AG04450 (cell line): ENCODE results near the gene CFH. TPM values are rescaled to one million over a fixed set of nuclear protein-coding genes. Genes with fewer than 3 reads are reported as not detected.
"Not testable (repeated sequence)": the region's sequence is repeated elsewhere in the genome, so short reads cannot be mapped to it uniquely, and the experiment has no call there.

ENCODE experiments used
- CTCF ChIA-PET: fragments of 300-600, 350-600 bp; formaldehyde crosslinking; extraction: SDS; loops from one replicate; lab custom pipeline; 2022; ENCODE audit warnings: antibody characterized with exemption, inconsistent platforms; lab: Charles Lee
- POLR2A ChIA-PET: fragments of 350-600 bp; formaldehyde crosslinking; extraction: SDS; loops from one replicate; lab custom pipeline; 2021; ENCODE audit warnings: antibody characterized with exemption, inconsistent platforms; lab: Yijun Ruan, JAX
- DNase-seq: peaks from one replicate; pipeline ENCODE4 v3.0.0-alpha.2; 2011; ENCODE audit warnings: low read depth, low spot score
- H3K27ac ChIP-seq: one replicate; pipeline ENCODE4 v1.5.1; 2012; ENCODE audit warnings: low read depth, low read length, control low read depth
- H3K27me3 ChIP-seq: one replicate; pipeline ENCODE4 v1.6.0; 2012; ENCODE audit warnings: low read length; ENCODE audit not compliant: control insufficient read depth, insufficient read depth
- H3K4me3 ChIP-seq: 2 replicates; pipeline ENCODE4 v1.5.1; 2011; ENCODE audit warnings: mild to moderate bottlenecking, low read depth, low read length, control low read depth
- H3K9me3 ChIP-seq: 2 replicates; pipeline ENCODE4 v1.5.1; 2012; ENCODE audit warnings: low read length; ENCODE audit not compliant: control insufficient read depth, insufficient read depth
- CTCF ChIP-seq: IDR thresholded peaks from 2 replicates; pipeline ENCODE4 v1.5.1; 2011; ENCODE audit warnings: low read depth, low read length, control low read depth, inconsistent platforms
- polyA plus RNA-seq: library from polyadenylated mRNA; depleted of rRNA; stranded (reverse); fragments of >200 nt; gene quantifications from 2 replicates; pipeline ENCODE4 v1.2.3, GENCODE V29; 2011

The CFH gene
- polyA plus RNA-seq, 1 experiment: 37.8 TPM

DNA sequence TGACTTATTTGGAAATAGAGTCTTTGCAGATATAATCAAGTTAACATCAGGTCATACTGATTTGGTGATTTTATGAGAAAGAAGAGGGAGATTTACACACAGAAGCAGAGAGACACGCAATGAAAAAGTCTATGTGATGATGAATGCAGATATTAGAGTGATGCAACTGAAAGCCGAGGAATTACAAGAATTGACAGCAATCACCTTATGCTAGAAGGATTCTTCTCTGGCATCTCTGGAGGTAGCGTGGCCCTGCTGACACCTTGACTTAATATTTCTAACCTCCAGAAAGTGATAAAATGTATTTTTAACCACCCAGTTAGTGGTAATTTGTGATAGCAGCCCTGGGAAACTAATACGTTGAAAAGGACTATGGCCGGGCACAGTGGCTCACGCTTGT, 14.2 kb upstream of the CFH start:
- no peaks in the 10 kb centered on the region for H3K9me3 ChIP-seq
- no peak for TF ChIP-seq CTCF
- ChIA-PET CTCF (interaction anchor here (1.2 kb wide), 1 partner anchor 282 kb away, joined by 9 read pairs; no protein-coding TSS in a partner anchor), POLR2A (no interaction called here)
- H3K27ac ChIP-seq: no peak overlapping the region
- H3K4me3 ChIP-seq: no peak overlapping the region
- H3K27me3 ChIP-seq: no peaks in the 10 kb centered on the region
- DNase-seq: no peak

GRCh38 chr1:196638466-196638865, 13.4 kb upstream of the CFH start:
- no peak for TF ChIP-seq CTCF
- CTCF ChIA-PET: interaction anchor here (0.6 to 1.2 kb wide), 2 partner anchors 283 to 665 kb away, joined by 4 to 9 read pairs; no protein-coding TSS in a partner anchor
- Histone ChIP-seq H3K27me3 (no peaks in the 10 kb centered on the region), H3K4me3 (no peak overlapping the region), H3K9me3 (no peaks in the 10 kb centered on the region), H3K27ac (no peak overlapping the region)
- DNase-seq: no peak
- POLR2A ChIA-PET: interaction anchor here (0.7 kb wide), 1 partner anchor 13 kb away, joined by 6 read pairs; no protein-coding TSS in a partner anchor

GRCh38 chr1:196639291-196639690, 12.6 kb upstream of the CFH start:
- CTCF ChIA-PET: interaction anchor here (0.8 kb wide), 1 partner anchor 267 kb away, joined by 3 read pairs; no protein-coding TSS in a partner anchor
- H3K9me3 ChIP-seq, H3K27ac ChIP-seq, H3K27me3 ChIP-seq, H3K4me3 ChIP-seq, POLR2A ChIA-PET, DNase-seq: not testable (repeated sequence)

GRCh38 chr1:196640976-196641375, 10.9 kb upstream of the CFH start:
- DNase-seq: no peak
- no peak for TF ChIP-seq CTCF
- ChIA-PET CTCF (interaction anchor here (0.6 to 2.0 kb wide), 3 partner anchors 15 to 268 kb away, joined by 3 to 5 read pairs (median 3); no protein-coding TSS in a partner anchor), POLR2A (no interaction called here)
- H3K27me3 ChIP-seq: no peaks in the 10 kb centered on the region
- H3K27ac ChIP-seq: no peak overlapping the region
- H3K9me3 ChIP-seq: no peaks in the 10 kb centered on the region
- H3K4me3 ChIP-seq: no peak overlapping the region

- no peaks in the 10 kb centered on the region for H3K27me3 ChIP-seq
- ChIA-PET POLR2A (no interaction called here), CTCF (interaction anchor here (2.1 kb wide), 1 partner anchor 11 kb away, joined by 7 read pairs; no protein-coding TSS in a partner anchor)
- no peaks in the 10 kb centered on the region for H3K9me3 ChIP-seq
- no peak overlapping the region for H3K4me3 ChIP-seq
- no peak overlapping the region for H3K27ac ChIP-seq
- no peak for TF ChIP-seq CTCF
- DNase-seq: no peak
Observed at GRCh38 chr1:196649990-196650389, 1.9 kb upstream of the CFH start.
